Fibroblast of the aortic adventitia (primary cell): ENCODE measurements around the gene SLC5A12. TPM values are rescaled to one million over a fixed set of nuclear protein-coding genes. Genes with fewer than 3 reads are reported as not detected.

ENCODE experiments used
- DNase-seq: peaks from one replicate; pipeline ENCODE4 v3.0.0-alpha.2; 2010; ENCODE audit warnings: low read depth
- H3K4me3 ChIP-seq: 2 replicates; pipeline ENCODE4 v1.5.1; 2011; ENCODE audit warnings: low read depth, mild to moderate bottlenecking, control low read depth, low read length, moderate library complexity
- total RNA-seq: library from RNA; depleted of rRNA; stranded (reverse); fragments of >200 nt; gene quantifications from 2 replicates; pipeline ENCODE4 v1.2.3, GENCODE V29; 2012; ENCODE audit warnings: low replicate concordance
- TF ChIP-seq, protein P1 (sequence below): IDR thresholded peaks from 2 replicates; pipeline ENCODE4 v1.5.1; 2011; ENCODE audit warnings: mild to moderate bottlenecking, low read length, control low read depth, inconsistent platforms; ENCODE audit not compliant: insufficient read depth

SLC5A12 gene
- total RNA-seq, 1 donor: 0.09 TPM

DNA sequence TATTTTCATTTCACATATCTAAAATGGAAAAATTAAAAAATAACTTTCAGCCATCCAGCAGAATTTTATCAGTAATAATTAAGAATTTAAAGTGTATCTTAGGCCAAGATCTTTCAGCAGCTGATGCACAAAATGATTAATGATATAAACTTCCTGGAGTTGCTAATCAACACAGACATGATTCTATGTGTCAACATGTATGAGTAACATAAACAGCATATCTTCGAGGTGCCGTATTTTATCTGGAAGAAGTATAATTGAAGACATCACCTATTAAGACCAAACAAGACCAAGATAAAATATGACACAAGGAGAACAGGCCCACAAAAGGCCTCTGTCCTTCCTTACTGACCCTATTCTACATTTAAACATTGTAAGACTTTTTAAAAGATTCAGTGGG lies 45.2 kb downstream of the SLC5A12 start:
- no peak overlapping the region for H3K4me3 ChIP-seq
- no peak for DNase-seq
- TF ChIP-seq, protein P1, sequence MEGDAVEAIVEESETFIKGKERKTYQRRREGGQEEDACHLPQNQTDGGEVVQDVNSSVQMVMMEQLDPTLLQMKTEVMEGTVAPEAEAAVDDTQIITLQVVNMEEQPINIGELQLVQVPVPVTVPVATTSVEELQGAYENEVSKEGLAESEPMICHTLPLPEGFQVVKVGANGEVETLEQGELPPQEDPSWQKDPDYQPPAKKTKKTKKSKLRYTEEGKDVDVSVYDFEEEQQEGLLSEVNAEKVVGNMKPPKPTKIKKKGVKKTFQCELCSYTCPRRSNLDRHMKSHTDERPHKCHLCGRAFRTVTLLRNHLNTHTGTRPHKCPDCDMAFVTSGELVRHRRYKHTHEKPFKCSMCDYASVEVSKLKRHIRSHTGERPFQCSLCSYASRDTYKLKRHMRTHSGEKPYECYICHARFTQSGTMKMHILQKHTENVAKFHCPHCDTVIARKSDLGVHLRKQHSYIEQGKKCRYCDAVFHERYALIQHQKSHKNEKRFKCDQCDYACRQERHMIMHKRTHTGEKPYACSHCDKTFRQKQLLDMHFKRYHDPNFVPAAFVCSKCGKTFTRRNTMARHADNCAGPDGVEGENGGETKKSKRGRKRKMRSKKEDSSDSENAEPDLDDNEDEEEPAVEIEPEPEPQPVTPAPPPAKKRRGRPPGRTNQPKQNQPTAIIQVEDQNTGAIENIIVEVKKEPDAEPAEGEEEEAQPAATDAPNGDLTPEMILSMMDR: no peak

DNA sequence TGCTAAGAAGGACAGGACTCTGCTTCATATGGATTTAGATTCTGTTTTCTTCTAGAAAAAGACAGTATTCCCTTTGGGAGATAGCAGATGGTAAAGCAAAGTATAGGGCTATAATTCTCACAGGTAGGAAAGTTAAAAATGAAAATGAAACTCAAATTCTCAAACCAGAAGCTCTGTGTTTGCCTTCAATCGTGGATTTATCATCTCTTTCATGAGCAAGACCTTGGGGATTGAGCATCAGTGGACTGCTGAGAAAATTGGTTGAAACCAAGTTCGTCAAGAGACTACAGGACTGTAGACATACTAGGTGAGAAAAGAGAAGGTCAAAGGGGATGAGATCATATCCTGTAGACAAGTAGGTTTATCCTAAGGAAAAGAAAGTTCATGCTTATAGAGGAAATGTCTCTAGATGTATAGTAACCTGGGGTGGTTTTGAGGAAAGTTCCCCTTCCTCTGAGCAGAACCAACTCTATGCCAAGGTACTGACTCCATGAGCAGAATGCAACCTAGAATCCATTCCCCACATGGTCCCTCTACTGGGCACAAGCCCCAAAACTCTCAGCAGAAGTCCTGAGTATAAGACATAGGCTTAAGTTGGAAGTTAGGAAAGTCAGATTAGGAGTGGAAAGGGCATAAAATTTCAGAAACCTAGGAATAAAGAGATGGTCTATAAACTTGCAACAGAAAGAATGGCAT lies 46.5 kb downstream of the SLC5A12 start:
- TF ChIP-seq, protein P1: no peak
- H3K4me3 ChIP-seq: no peak overlapping the region
- DNase-seq: no peak

DNA sequence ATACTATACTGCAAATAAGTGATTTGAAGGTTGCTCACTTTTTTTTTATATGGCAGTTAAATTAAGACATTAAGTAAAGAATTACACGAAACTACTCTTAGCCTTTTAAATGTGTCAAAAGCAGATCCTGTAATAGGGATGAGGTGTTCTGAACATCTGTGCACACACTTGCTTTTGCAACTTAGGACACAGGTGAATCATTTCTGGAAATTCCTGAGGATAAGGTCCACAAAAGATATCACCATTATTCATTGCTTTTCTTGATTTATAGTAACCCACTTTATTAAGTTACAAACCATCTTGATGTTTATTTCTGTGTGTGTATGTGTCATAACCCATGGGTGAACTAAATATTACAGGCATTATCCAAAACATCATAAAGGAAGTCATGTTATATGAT lies 55.9 kb downstream of the SLC5A12 start:
- DNase-seq: no peak
- TF ChIP-seq, protein P1: no peak
- H3K4me3 ChIP-seq: no peak overlapping the region

DNA sequence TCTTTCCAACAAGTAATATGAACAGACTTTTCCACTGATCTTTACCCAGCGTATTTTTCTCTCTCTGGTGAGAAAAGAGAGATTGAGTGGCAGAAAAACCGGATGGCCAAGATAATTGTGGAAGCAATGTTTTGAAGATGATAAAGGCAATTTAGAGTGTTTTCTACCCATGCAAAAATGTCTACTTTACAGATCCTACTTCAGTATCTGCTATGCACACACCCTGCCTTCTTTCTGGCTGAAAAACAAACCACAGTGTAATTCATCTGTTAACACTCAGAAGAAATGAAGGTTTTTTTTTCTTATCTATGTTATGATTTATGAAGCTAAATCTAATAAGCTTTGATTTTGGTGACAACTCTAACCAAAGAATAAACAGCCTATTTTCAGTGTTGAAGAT lies 56.8 kb downstream of the SLC5A12 start:
- DNase-seq: no peak
- H3K4me3 ChIP-seq: no peak overlapping the region
- TF ChIP-seq, protein P1: no peak

DNA sequence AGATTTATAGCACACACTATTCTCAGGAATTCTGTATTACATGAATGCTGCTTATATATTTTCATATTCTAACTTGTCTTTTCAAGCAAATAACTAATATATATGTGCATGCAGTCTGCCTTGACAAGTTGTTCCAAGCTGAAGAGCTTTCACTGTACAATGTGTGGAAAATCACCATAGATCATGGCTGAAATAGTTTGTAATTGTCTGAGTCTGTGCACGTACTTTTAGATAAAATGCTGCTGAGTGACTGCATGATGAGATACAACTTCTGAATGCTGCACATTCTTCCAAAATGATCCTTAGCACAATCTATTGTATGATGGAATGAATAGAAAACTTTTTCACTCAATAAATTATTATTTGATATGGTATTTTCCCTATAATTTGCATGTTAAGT lies 58.9 kb downstream of the SLC5A12 start:
- DNase-seq: no peak
- no peak overlapping the region for H3K4me3 ChIP-seq
- TF ChIP-seq, protein P1: no peak

DNA sequence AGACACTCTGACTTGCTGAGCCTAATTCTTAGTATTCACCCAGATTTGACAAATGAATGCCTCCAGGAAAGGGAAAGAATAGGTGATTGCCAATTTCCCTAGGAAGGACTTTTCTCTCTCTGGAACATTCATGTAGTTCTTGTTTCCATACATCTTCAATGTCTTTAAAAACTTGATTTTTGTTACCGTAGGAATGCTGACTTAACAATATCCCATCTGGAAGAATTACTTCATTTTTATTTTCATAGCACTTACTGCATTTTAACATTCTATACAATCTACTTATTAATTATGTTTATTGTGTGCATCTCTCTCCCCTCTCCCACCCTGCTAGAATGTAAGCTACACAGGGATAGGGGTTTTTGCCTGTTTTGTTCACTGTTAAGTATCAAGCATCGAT lies 66.6 kb downstream of the SLC5A12 start:
- TF ChIP-seq, protein P1: no peak
- no peak for DNase-seq
- no peak overlapping the region for H3K4me3 ChIP-seq

DNA sequence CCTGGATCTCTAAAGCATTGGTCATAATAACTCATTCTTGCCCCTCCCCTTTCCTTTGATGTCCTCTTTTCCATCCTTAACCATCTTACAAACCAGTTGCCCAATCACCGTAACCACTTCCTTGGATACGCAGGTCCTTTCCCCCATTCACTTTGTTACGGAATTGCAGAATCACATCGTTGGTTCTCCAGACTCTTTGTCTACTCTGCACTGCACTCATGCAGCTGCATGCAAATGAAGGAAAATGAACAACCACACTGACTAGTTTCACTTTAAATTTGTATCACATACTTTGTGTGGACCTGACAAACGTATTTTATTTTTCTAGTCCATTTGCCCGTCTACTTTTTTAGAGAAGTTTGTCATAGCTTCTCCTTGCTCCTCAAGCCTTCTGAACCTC lies 69.9 kb downstream of the SLC5A12 start:
- no peak overlapping the region for H3K4me3 ChIP-seq
- TF ChIP-seq, protein P1: no peak
- no peak for DNase-seq
